Glutamatergic neuron (in vitro differentiated cells): Measurements from ENCODE around the gene GUCY1A2. TPM values are rescaled to one million over a fixed set of nuclear protein-coding genes. Genes with fewer than 3 reads are reported as not detected.
A peak's percentile ranks its signal among the peaks of the same experiment; 100 is the strongest.

Experiments
- DNase-seq: peaks from one replicate; pipeline ENCODE4 v3.0.0; 2022
- H3K27ac Mint-ChIP-seq: one replicate; pipeline ENCODE4 v1.8.0; 2020; ENCODE audit warnings: mild to moderate bottlenecking, mixed read lengths, inconsistent platforms; ENCODE audit not compliant: unreplicated experiment
- H3K27me3 Mint-ChIP-seq: one replicate; pipeline ENCODE4 v1.8.0; 2020; ENCODE audit warnings: mild to moderate bottlenecking, moderate library complexity, mixed read lengths, inconsistent platforms; ENCODE audit not compliant: unreplicated experiment
- H3K36me3 Mint-ChIP-seq: one replicate; pipeline ENCODE4 v1.8.0; 2020; ENCODE audit warnings: mild to moderate bottlenecking, mixed read lengths, inconsistent platforms; ENCODE audit not compliant: unreplicated experiment
- H3K4me1 Mint-ChIP-seq: one replicate; pipeline ENCODE4 v1.8.0; 2020; ENCODE audit warnings: mild to moderate bottlenecking, low read depth, mixed read lengths, inconsistent platforms; ENCODE audit not compliant: unreplicated experiment
- H3K4me3 Mint-ChIP-seq: one replicate; pipeline ENCODE4 v1.8.0; 2020; ENCODE audit warnings: mild to moderate bottlenecking, mixed read lengths, inconsistent platforms; ENCODE audit not compliant: unreplicated experiment
- H3K9me3 Mint-ChIP-seq: one replicate; pipeline ENCODE4 v1.8.0; 2020; ENCODE audit warnings: mild to moderate bottlenecking, moderate library complexity, mixed read lengths, inconsistent platforms; ENCODE audit not compliant: unreplicated experiment
- total RNA-seq: library from RNA; stranded (reverse); fragmentation: NEBNext Ultra II Directional; extraction: Animal tissue kit (Norgen Biotek cat#: 25700); gene quantifications from one replicate; pipeline ENCODE4 v1.2.1, GENCODE V29; 2021; ENCODE audit not compliant: unreplicated experiment
- TF ChIP-seq, protein P1 (sequence below): fragments of 200-600 bp; sonication (generic); IDR thresholded peaks from one replicate; pipeline ENCODE4 v1.5.0; 2021; ENCODE audit not compliant: partially characterized antibody, unreplicated experiment

The GUCY1A2 gene
- total RNA-seq, 1 donor from 2014 or later = 20.3 TPM

GRCh38 chr11:106986261-106986660, 32.0 kb downstream of the GUCY1A2 start:
- Mint-ChIP-seq H3K4me3 (no peak overlapping the region), H3K4me1 (peaks cover 60% of the 10 kb centered on the region), H3K27me3 (peaks cover 8% of the 10 kb centered on the region), H3K36me3 (no peaks in the 10 kb centered on the region), H3K9me3 (peaks cover 16% of the 10 kb centered on the region), H3K27ac (peak overlapping the region; percentile 53)
- TF ChIP-seq, protein P1, sequence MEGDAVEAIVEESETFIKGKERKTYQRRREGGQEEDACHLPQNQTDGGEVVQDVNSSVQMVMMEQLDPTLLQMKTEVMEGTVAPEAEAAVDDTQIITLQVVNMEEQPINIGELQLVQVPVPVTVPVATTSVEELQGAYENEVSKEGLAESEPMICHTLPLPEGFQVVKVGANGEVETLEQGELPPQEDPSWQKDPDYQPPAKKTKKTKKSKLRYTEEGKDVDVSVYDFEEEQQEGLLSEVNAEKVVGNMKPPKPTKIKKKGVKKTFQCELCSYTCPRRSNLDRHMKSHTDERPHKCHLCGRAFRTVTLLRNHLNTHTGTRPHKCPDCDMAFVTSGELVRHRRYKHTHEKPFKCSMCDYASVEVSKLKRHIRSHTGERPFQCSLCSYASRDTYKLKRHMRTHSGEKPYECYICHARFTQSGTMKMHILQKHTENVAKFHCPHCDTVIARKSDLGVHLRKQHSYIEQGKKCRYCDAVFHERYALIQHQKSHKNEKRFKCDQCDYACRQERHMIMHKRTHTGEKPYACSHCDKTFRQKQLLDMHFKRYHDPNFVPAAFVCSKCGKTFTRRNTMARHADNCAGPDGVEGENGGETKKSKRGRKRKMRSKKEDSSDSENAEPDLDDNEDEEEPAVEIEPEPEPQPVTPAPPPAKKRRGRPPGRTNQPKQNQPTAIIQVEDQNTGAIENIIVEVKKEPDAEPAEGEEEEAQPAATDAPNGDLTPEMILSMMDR = no peak
- DNase-seq = no peak

DNA sequence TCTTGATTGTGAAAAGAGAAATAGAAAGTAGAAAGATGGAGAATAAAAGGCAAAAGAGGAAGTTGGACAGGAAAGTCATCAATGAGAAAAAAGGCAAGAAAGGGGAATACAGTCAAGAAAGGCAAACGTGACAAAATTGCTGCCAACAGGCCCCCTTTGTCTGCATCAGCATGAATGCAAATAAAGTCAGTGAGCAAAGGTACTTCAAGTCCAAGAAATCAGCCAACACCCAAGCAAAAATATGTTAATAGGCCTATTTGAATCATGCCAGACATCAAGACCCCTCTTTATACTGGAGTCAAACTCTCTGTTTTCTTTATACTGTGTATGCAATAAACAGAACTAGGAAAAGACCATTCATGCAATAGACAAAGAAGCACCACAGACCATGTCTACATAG, 34.3 kb downstream of the GUCY1A2 start:
- H3K9me3 Mint-ChIP-seq = no peaks in the 10 kb centered on the region
- DNase-seq = no peak
- TF ChIP-seq, protein P1 = no peak
- H3K36me3 Mint-ChIP-seq = no peaks in the 10 kb centered on the region
- H3K4me1 Mint-ChIP-seq = peaks cover 49% of the 10 kb centered on the region
- peaks cover 2% of the 10 kb centered on the region for H3K27me3 Mint-ChIP-seq
- peak overlapping the region; percentile 25 for H3K27ac Mint-ChIP-seq
- H3K4me3 Mint-ChIP-seq = no peak overlapping the region

- H3K4me1 Mint-ChIP-seq = peaks cover 43% of the 10 kb centered on the region
- H3K9me3 Mint-ChIP-seq = no peaks in the 10 kb centered on the region
- H3K36me3 Mint-ChIP-seq = no peaks in the 10 kb centered on the region
- TF ChIP-seq, protein P1 = no peak
- peaks cover 2% of the 10 kb centered on the region for H3K27me3 Mint-ChIP-seq
- peak overlapping the region; percentile 19 for H3K27ac Mint-ChIP-seq
- DNase-seq = no peak
- no peak overlapping the region for H3K4me3 Mint-ChIP-seq
These were observed 35.0 kb downstream of the GUCY1A2 start for GRCh38 chr11:106983261-106983660.

DNA sequence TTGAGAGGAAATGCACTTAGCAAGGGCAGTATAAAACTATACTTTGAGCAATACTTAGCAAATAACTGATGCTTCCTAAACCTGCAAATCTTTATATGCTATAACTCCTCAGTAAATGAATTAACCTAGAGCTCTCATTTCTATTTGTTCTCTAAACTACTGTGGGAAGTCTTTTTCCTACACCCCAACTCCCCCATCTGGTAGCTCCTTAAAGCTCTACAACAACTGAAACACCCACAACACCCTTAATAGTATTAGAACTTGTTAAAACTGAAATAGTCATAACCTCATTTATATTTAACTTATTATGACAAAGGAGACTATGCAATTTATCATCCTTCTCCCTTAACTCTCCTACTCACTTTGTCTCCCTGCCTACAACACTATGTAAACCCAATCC, 43.4 kb downstream of the GUCY1A2 start:
- Mint-ChIP-seq H3K4me3 (no peak overlapping the region), H3K27me3 (no peaks in the 10 kb centered on the region), H3K9me3 (no peaks in the 10 kb centered on the region), H3K36me3 (no peaks in the 10 kb centered on the region), H3K27ac (no peak overlapping the region), H3K4me1 (peaks cover 23% of the 10 kb centered on the region)
- TF ChIP-seq, protein P1 = no peak
- no peak for DNase-seq

GRCh38 chr11:106971864-106972263, 46.4 kb downstream of the GUCY1A2 start:
- TF ChIP-seq, protein P1 = no peak
- Mint-ChIP-seq H3K9me3 (no peaks in the 10 kb centered on the region), H3K27me3 (no peaks in the 10 kb centered on the region), H3K4me1 (peaks cover 37% of the 10 kb centered on the region), H3K36me3 (no peaks in the 10 kb centered on the region), H3K27ac (no peak overlapping the region), H3K4me3 (no peak overlapping the region)
- DNase-seq = no peak
